NCI-H226 (cell line): ENCODE measurements around the gene PDSS2.

ENCODE experiments used
- DNase-seq: peaks from one replicate; pipeline ENCODE4 v3.0.0-alpha.2; 2015

The PDSS2 gene

DNA sequence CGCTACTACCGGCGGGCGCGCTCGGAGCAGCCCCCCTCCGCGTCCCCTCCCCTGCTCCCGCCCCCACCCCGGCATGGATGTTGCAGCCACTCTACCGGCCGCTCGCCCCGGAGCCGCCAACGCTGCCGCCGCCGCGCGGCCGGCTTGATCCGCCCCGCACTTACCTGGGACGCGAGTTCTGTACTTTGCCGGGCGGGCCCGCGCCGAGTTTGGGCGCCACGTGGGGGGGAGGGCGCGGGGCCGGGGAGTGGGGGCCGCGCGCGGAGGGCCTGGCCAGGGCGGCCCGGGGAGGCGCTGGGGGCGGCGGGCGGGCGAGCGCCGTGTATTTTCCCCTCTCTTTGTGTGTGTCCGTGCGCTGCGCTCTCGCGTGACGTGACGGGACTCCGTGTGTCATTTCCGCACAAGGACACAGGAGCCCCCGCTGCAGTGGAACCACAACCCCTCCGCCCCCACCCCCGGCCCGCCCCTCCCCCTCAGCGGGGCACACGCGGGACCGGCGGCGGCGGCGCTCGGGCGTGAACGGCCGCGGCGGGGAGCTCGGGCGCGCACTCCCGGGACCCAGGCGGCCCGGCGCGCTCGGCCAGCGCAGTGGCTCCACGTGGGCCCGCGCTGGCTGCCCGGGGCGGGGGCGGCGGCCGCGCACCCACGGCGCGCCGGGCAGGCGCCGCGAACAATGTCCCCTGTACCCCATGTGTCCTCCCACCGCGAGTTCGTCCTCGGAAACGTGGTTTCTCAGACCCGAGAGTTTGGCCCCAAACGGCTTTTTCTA is 344.3 kb downstream of the PDSS2 start, which contains the start of gene BEND3:
TSS of gene BEND3 (minus strand) at position 590 of the 769 bp plus-strand sequence. CDS start 16,230 bp downstream, outside the sequence.
- DNase-seq = no peak

- DNase-seq = peak; percentile 86
These were observed 345.0 kb downstream of the PDSS2 start for GRCh38 chr6:107114213-107114925.

DNA sequence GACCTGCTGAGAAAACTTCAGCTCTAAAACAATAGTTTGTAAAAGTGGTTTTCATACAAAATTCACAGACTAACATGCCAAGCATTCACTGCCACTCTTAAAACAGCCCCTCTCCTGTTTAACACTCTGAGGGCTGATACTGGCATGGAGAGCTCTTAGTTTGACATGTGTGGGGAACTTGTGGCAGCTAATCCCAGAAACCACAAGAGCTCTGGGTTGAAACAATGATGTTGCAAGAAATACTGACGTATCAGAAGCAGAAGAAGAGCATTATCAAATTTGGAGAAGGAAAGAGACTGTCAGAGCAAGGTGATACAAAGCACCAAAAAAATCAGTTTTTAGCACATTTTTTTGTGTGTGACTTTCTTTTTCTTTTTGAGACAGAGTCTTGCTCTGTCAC is 349.2 kb downstream of the PDSS2 start:
- no peak for DNase-seq

- no peak for DNase-seq
These were observed 351.0 kb downstream of the PDSS2 start for GRCh38 chr6:107108201-107108890.

- no peak for DNase-seq
These were observed 351.6 kb downstream of the PDSS2 start for GRCh38 chr6:107107791-107108190.

GRCh38 chr6:107106165-107106564 is 353.2 kb downstream of the PDSS2 start:
- DNase-seq = no peak

DNA sequence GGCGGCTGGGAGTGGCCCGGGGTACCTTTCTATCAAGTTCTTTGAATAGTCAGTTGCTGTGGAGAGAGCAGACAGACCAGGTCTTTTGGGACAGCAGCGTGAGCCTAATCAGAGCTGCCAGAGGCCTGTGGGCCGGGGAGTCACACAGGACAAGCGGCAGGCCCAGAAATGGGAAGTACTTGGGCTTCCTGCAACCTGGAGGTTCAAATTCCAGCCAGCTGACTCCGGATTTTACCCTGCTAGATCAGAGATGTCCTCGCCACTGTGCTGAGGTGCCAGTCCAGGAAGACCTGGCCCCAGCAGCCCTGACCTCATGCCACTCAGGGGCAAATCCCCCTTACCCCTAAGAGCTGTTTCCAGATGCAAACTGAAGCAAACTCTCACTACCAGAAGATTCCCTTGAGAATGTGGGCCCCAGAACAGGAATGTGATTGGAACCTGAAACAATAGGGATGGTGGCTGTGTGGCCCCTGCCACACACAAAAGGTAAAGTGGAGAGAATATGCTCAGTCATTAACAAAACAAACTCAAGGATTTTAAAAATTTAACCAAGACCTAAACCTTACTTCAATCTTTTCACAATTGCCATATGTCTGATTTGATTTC is 353.8 kb downstream of the PDSS2 start:
- no peak for DNase-seq

- DNase-seq = no peak
These were observed 356.3 kb downstream of the PDSS2 start for GRCh38 chr6:107103082-107103481.
